Adrenal gland (tissue), 12 donors: ENCODE measurements around the gene BCAS4. TPM values are rescaled to one million over a fixed set of nuclear protein-coding genes. Genes with fewer than 3 reads are reported as not detected.

Experiments
- DNase-seq, 7 donors: peaks; one replicate each; pipeline ENCODE4 v3.0.0-alpha.2; 2019 to 2020
- H3K27ac ChIP-seq, 5 donors: fragments of 200-600 bp; sonication (generic) in 4 of 5; 1 replicate in 3 of 5; 2 replicates in 2 of 5; pipeline versions ENCODE4 v1.5.1 to v1.8.0; 2016 to 2020; ENCODE audit warnings: mild to moderate bottlenecking in 1 of 5
- H3K27me3 ChIP-seq: fragments of 200-600 bp; 2 replicates; pipeline ENCODE4 v1.8.0; 2021
- H3K36me3 ChIP-seq, 2 donors: fragments of 200-600 bp; replicated peaks in 1 of 2; 1 replicate in 1 of 2; 2 replicates in 1 of 2; pipeline versions ENCODE4 v1.5.1 to v1.8.0; 2018 to 2022
- H3K4me1 ChIP-seq, 2 donors: fragments of 200-600 bp; replicated peaks in 1 of 2; 1 replicate in 1 of 2; 2 replicates in 1 of 2; pipeline versions ENCODE4 v1.5.1 to v1.8.0; 2018 to 2021
- H3K4me3 ChIP-seq, 4 donors: fragments of 200-600 bp; sonication (generic) in 3 of 4; one replicate each; pipeline ENCODE4 v1.5.1; 2016 to 2018
- H3K9me3 ChIP-seq, 3 donors: fragments of 200-600 bp; sonication (generic) in 1 of 3; replicated peaks in 1 of 3; 1 replicate in 2 of 3; 2 replicates in 1 of 3; pipeline versions ENCODE4 v1.5.1 to v1.8.0; 2016 to 2021
- CTCF ChIP-seq, 6 experiments: fragments of 450-650 bp in 4 of 6; fragments of 200-600 bp in 2 of 6; sonication (generic) in 1 of 6; IDR thresholded peaks; 1 replicate in 5 of 6; 2 replicates in 1 of 6; pipeline versions ENCODE4 v1.5.1 to v1.8.0; 2016 to 2021; ENCODE audit warnings: antibody characterized with exemption in 6 of 6, mild to moderate bottlenecking in 2 of 6, moderate library complexity in 1 of 6
- POLR2A ChIP-seq, 2 donors: fragments of 450-650 bp; IDR thresholded peaks; one replicate each; pipeline ENCODE4 v1.6.1; 2017; ENCODE audit warnings: antibody characterized with exemption in 2 of 2, mild to moderate bottlenecking in 2 of 2, moderate library complexity in 1 of 2
- WGBS, 4 donors: extraction: QIAGEN DNeasy Blood & Tissue Kit in 2 of 4; methylation state at CpG; one replicate each; pipeline versions ENCODE4 v1.1.5 to v1.1.7; 2013 to 2017; 5-methylcytosine and 5-hydroxymethylcytosine counted together
- intact Hi-C, 2 donors: fragments of 100-400 bp; cut with DNase I; formaldehyde crosslinking; loops; one replicate each; pipeline versions ENCODE4 v1.14.1 to v1.15.0; 2022 to 2023
- polyA plus RNA-seq, 3 donors: library from polyadenylated mRNA; stranded (reverse); fragments of 200-250 nt in 2 of 3; fragments of 350-450 nt in 1 of 3; fragmentation: Illumina TruSeq in 1 of 3; extraction: RNeasy Lipid Tissue Mini Kit (QIAGEN cat#74804) in 1 of 3; gene quantifications; one replicate each; pipeline ENCODE4 v1.2.3, GENCODE V29; 2013 to 2014
- total RNA-seq, 9 donors: library from RNA; depleted of rRNA in 4 of 9; stranded (reverse); fragments of >200 nt in 4 of 9; fragments of 120-200 nt in 1 of 9; fragmentation: NEBNext Ultra II Directional in 1 of 9; extraction: Animal tissue kit (Norgen Biotek cat#: 25700) in 1 of 9; gene quantifications; one replicate each; pipeline versions ENCODE4 v1.1.0 to v1.2.4, GENCODE V29; 2013 to 2023
- donor health status: healthy with polysubstance abuse.
- donor health status: Bipolar disorder and iron deficiency.
- donor health status: DM: yes; HTN: yes; CAD: no.
- donor health status: DM: no; HTN: no; CAD: no.
- donor health status: DM: no; HTN: no; CAD: no.
- donor health status: DM: yes; HTN: yes; CAD: no.

BCAS4 gene
- total and polyA plus RNA-seq, 12 donors = 0.66 to 5.1 (median 1.5) TPM

GRCh38 chr20:50858525-50858924 is 63.7 kb downstream of the BCAS4 start:
- H3K27me3 ChIP-seq = no peaks in the 10 kb centered on the region
- intact Hi-C loops = no loop called here
- no peak overlapping the region for H3K27ac ChIP-seq
- no peaks in the 10 kb centered on the region for H3K9me3 ChIP-seq
- H3K36me3 ChIP-seq = no peaks in the 10 kb centered on the region
- H3K4me3 ChIP-seq = no peak overlapping the region
- peaks cover 0 to 8% of the 10 kb centered on the region in 2 donors for H3K4me1 ChIP-seq
- 81 to 91% (median 89%) methylated on average over 5 of the region's 5 CpGs for WGBS, 4 donors
- no peak for DNase-seq
- TF ChIP-seq CTCF (IDR thresholded peaks at IDR 0.05) = no peak
- TF ChIP-seq POLR2A (IDR thresholded peaks at IDR 0.05) = no peak

DNA sequence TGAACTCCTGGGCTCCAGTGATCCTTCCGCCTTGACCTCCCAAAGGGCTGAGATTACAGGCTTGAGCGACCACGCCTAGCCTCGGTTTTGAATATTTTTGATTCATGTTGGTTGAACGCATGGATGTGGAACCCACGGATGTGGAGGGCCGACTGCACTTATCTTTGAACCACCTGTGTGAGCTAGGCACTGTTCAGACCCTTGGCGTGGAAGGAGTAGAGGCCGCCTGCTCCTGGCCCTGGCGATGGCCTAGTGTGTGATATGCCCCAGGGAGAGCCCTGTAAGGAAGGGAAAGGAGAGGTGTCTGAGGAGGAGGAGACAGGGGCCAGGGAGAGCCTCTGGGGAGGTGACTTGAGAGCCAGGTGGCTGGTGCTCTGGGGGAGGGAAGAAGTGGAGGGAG is 64.3 kb downstream of the BCAS4 start:
- Histone ChIP-seq H3K4me3 (no peak overlapping the region), H3K9me3 (no peaks in the 10 kb centered on the region), H3K27ac (no peak overlapping the region), H3K4me1 (peaks cover 0 to 8% of the 10 kb centered on the region in 2 donors), H3K27me3 (no peaks in the 10 kb centered on the region), H3K36me3 (no peaks in the 10 kb centered on the region)
- intact Hi-C loops = no loop called here
- TF ChIP-seq POLR2A (IDR thresholded peaks at IDR 0.05) (no peak), CTCF (IDR thresholded peaks at IDR 0.05) (no peak)
- WGBS, 4 donors = 87 to 93% (median 90%) methylated on average over 10 of the region's 10 CpGs
- DNase-seq = no peak

DNA sequence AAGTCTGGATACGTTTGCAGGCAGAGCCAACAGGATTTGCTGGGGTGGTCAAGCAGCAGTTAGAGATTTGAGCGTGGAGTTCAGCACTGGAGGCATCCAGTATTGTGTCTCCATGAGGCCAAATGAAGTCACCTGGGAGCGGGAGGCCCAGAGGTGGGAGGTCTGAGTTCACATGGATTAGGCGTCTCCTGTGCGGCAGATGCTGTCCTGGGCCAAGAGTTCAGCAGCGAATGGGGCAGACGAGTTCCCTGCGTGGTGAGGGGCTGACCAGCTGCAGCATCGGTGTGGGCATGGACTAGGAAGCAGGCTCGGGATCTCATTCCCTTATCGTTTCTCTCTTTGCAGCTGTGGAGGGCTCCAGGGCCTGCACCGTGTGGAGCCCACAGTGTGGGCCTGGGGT is 66.2 kb downstream of the BCAS4 start:
- Histone ChIP-seq H3K27me3 (no peaks in the 10 kb centered on the region), H3K27ac (no peak overlapping the region), H3K4me3 (no peak overlapping the region), H3K36me3 (no peaks in the 10 kb centered on the region), H3K4me1 (peaks cover 0 to 5% of the 10 kb centered on the region in 2 donors), H3K9me3 (no peaks in the 10 kb centered on the region)
- intact Hi-C loops = no loop called here
- TF ChIP-seq POLR2A (IDR thresholded peaks at IDR 0.05) (no peak), CTCF (IDR thresholded peaks at IDR 0.05) (no peak)
- no peak for DNase-seq
- 80 to 86% (median 85%) methylated on average over 12 of the region's 12 CpGs for WGBS, 4 donors

- DNase-seq = no peak
- WGBS, 4 donors = 55 to 72% (median 64%) methylated on average over 2 to 3 of the region's 3 CpGs
- no peak overlapping the region for H3K4me3 ChIP-seq
- H3K9me3 ChIP-seq = no peaks in the 10 kb centered on the region
- no peak for TF ChIP-seq CTCF (IDR thresholded peaks at IDR 0.05)
- no peak for TF ChIP-seq POLR2A (IDR thresholded peaks at IDR 0.05)
- no peaks in the 10 kb centered on the region for H3K27me3 ChIP-seq
- no peak overlapping the region for H3K27ac ChIP-seq
- intact Hi-C loops = no loop called here
- no peaks in the 10 kb centered on the region for H3K36me3 ChIP-seq
- H3K4me1 ChIP-seq = no peaks in the 10 kb centered on the region
Observed at GRCh38 chr20:50862546-50862945, 67.7 kb downstream of the BCAS4 start.
